GM03348 (cell line): Measurements from ENCODE around the gene CXCR4.

Source experiments
- DNase-seq: peaks from one replicate; pipeline ENCODE4 v3.0.0; 2012; ENCODE audit warnings: low spot score

The CXCR4 gene

DNA sequence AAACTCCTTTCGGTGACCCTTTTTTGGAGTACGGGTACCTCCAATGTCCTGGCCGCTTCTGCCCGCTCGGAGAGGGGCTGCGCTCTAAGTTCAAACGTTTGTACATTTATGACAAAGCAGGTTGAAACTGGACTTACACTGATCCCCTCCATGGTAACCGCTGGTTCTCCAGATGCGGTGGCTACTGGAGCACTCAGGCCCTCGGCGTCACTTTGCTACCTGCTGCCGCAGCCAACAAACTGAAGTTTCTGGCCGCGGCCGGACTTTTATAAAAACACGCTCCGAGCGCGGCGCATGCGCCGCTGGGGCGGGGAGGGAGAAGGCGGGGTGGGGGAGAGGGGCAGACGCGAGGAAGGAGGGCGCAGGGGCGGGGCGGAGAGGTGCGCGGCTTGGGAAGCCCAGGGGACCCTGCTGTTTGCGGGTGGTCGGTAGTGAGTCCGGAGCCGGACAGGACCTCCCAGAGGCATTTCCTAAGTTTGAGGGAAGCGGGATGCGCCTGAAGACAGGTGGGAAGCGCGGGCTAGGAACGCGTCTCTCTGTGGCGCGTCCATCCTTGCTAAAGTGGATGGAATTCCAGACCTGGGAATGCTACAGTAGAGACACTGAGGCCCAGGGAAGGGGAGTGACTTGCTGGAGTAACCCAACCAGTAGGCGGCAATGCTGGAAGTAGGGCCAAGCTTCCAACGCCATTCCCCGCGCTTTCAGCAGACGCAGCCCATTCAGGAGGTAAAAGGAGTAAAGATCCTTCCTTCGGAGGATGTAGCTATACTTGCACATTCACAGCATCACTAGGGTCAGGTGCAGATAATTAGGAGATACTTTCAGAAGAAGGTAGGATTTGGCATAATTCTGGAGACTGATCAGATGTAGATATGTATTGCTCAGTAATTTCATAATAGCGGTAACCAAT is at the start of gene CXCR4:
CXCR4 (minus strand) TSS at position 241 of the 910 bp plus-strand sequence; CDS start at position 152, 89 bp downstream.
- DNase-seq = peak; percentile 53

DNA sequence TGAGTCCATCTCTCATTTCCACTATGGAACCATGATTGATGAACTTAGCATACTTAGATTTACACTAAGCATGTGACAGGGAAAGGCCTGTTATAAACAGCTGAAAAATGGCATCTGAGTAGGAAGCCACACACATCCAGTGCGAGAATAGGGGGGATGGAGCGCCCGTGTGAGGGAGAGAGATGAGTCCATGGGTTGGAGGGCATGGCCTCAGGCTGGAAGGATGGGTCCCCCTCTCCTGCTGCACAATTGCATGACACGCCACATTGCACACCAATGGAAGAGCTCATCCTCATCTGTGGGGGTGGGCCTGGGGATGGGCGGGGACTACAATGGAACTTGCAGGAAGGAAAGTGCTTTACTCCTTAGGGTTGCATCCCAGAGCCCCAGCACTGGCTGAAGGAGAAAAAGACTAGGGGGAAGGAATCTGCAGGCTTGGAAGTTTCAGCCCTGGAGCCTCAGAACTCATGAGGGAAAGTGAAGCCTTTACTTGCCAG is 46.4 kb upstream of the CXCR4 start:
- DNase-seq = no peak

DNA sequence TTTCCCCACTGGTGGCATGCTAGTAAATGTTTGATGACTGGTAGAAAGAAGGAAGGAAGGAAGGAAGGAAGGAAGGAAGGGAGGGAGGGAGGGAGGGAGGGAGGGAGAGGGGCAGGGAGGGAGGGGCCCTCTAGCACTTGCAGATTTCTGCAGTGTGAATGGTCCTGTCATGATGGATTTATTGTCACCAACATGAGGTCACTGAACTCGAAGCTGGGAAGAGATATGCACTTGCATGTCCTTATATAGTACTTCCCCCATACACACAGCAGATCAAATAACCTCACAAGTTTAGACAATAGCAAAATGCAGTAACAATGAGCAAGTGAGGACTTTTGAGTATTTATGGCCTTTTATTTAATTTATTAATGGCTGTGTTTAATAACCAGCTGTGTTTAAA is 44.5 kb upstream of the CXCR4 start:
- no peak for DNase-seq

DNA sequence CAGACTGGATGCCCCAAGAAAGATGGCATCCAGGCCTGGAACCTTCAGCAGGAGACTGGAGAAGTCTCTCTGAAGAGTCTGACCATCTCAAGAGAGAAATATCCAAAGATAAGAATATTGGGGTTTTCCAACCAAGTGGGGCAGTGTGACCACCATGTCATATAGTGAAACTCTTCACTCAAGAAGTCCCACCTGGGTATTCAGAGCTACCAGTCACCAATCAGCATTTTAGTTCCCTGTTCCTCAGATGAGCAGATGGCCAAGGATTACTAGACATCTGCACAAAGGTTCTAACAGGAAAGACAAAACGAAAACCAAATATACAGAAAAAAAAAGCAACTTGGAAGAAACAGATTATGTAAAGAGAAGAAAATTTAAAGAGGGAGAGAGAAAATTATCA is 38.5 kb upstream of the CXCR4 start:
- no peak for DNase-seq

DNA sequence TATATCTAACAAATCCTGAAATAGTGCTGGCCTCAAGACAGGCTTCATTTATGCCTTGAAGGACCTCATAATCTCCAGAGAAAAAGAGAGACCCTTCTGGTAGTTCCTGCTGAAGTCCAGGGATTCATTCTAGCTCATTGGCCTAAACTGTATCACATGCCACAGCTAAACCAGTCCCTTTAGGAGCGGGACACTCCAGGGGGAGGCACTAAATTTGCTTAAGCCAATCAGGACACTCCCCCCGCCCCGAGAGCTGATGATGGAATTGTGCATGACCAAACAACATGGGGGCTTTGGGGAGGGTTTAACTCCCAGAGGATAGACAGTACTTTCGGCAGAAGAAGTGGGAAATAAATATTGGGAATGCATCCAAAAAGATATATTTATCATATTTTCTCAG is 36.4 kb upstream of the CXCR4 start:
- no peak for DNase-seq

DNA sequence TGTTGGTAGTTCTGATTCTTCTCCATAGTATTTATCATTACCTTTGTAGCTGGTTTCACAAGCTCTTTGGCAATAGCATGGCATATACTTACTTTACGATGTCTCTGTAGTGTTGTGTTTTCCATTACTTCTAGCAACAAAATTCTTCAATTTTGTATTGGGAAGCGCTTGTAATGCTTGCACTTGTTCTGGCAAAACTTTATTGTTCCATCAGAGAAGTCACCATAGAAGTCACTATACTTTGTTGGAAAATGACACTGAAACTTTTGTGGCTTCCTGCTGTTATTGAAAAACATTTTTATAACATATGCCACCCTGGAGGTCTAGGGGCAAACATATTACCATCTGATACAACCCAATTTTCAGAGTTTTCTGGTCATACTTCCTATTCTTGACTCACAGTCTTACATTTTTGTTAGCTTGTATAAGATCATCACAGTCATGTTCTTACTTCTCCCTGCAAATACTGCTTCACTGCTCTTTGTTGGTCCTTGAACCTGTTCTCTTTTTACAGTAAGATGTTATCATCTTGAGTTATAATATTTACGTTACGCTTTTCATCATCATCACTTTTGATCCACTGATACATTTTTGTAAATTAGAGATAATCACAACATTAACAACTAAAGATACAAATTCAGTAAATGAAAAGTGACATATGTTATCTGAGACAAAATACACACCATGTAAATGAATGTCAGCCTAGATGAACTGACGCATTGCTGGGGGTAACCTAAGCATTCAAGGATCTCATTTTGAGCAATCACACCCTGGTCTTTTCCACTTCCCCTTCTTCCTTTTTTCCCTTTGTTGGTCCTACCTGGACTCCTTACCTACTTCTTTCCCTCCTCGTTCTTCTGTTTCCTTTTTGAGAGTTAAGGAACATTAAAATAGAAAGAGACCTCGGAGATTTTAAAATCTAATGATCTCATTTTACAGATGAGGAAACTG is 33.3 kb upstream of the CXCR4 start:
- no peak for DNase-seq

DNA sequence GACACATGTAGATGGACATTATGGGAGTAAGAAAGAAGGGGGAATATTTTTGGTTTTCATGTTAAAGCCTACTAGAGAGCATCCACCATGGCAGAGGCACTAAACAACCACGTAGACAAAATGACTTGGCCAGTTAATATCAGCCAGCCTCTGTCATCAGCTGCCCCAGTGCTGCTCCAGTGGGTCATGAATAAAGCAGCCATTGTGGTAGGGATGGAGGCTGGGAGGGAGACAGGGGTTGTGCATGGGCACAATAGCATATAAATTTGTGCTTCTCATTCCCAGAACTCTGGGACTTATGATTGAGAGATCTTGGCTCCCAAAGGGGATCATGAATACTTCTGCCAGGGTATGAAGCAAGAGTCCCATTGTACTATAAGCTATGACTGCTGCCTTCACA is 31.1 kb upstream of the CXCR4 start:
- DNase-seq = no peak

DNA sequence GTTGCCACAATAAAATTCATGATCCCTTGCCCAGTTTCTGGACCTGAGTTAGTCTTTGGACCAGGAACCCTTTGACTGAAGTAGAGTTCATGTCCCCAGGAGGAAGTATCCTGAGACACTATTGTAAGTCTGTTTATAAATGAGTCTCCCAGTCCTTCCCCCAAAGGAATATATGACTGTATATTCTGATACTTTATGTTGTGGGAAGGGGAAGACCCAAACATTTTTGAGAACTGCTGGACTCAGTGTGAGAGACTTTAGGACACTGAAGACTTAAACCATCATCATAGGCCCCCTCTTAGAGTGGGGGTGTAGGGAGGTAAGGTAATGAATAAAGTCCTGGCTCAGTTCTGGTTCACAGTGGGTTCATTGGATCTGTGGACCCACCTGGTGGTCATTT is 28.6 kb upstream of the CXCR4 start:
- no peak for DNase-seq

DNA sequence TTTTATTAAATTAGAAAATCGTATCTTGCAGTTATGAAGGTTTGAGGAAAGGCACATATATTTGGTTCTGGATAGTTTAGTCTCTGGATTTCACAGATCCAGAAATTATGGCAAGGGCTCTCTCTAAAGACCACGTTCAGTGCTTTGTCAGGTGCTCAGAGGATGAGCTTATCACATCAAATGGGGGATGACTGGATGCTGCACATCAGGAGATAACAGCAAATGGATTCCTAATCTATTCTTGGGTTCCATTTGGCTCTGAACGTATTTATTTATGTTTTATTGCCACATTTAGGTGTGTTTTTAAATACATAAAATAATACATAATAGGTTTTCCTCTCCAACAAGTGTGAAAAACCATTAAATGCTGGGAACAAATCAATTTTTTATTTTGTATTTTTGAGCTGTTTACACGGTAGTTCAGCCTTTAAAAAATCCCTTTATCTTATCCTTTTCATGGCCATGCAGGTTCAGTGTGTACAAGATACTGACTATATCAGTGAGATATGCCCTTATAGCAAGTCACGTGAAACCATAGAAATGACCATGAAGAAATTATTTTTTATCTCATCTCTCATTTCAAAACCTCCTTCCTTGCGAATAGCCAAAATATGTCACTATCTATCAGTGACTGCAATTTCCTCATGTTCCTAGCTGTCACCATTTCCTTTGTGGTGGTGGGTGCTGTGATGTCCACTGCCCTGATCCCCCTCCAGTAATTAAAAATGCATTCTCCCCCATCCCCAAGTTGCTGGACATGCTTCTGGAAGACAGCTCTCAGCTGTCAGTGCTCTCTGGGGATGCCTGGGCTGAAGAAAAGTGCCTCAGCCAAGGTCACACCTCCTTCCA is 25.9 kb upstream of the CXCR4 start:
- no peak for DNase-seq

DNA sequence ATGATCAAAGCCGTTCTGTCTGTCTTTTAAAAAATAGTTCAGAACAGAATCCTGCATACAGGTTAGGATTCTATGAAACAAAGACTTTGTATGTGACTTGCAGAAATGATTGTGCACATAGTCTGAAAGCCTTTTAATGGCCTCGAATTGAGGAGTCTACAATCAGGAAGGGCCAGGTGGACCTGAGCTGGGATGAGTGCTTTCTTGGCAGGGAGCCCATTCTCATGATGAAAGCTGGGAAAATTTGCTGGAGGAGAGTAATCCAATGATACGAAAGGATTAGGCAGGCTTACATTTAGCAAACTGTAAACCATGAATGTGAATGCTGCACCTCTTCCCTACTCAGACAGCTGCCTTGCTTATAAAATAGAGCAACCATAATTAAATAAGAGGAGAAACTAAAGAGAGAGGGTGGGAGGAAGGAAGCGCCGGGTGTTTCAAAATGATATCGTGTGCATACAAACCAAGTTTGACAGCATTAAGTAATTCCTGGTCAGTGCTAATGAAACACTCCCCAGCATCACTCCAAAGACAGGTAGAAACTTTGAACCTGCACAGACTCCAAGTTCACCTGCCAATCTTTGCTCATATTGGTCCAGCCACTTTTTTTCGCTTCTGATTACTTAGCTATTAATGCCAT is 23.7 kb upstream of the CXCR4 start:
- no peak for DNase-seq

GRCh38 chr2:136139631-136140030 is 21.7 kb upstream of the CXCR4 start:
- DNase-seq = no peak

GRCh38 chr2:136137982-136138381 is 20.0 kb upstream of the CXCR4 start:
- DNase-seq = no peak

GRCh38 chr2:136136931-136137330 is 19.0 kb upstream of the CXCR4 start:
- no peak for DNase-seq

DNA sequence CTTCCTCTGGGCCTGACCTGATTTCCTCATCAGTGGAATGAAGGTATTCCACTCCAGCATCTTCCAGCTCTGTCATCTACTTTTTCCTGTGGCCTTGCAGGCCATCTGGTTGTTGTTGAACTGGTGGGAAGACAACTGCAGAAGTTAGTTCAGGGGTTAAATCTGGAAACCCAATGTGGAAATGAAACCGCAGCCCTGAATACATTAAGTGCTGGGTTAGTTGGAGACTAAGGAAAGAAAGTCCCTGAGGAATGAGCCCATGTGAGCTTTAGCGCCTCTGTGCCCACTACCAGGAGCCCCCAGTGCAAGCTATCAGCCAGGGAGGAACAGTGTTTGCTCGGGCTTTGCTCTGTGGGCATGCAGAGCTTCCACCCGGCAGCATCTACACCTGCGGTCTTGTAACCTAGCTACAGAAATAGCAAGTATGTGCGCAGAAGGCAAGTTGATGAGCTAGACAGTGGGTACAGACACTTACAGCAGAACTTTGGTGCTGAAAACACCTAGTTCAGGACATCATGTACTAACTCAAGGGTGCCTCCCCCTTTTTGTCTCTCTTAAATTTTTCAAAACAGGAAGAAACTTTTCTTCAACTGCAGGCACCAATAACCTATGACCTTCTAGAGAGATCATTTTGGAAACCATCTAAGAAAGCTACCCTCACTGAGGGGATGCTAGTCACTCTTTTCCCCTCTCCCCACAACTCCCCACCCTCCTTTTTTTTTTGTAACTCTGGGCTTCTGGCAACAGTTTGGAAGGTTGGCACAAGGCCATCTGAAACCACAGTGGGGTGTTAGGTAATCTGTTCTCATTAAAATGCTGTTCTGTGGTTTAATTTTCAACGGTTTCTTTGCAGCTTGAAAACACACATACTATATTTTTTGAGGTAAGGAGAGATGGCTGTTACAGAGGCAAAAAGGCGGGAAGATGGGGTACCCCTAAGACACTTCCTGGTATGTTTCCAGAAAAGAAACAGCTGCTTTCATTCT is 18.3 kb upstream of the CXCR4 start:
- no peak for DNase-seq

- DNase-seq = no peak
Observed at GRCh38 chr2:136135462-136135861, 17.5 kb upstream of the CXCR4 start.

DNA sequence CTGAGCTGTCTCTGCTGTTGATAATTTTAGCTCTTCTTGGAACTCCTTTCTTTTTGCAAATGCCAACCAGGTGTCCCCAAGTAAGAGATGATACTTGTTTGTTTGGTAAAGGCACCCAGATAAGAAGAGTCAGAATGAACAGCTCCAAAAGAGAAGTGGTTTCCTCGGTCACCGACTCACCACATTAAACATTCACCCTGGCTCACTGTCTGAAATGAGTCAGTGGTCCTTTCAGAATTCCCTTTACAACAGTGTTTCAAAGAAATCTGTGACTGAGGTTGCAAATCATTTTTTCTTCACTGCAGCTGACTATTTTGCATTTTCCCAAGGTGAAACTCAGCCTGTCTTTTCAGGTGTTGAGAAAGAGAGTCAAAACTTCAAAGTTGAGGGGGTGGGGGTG is 16.2 kb upstream of the CXCR4 start:
- DNase-seq = no peak

DNA sequence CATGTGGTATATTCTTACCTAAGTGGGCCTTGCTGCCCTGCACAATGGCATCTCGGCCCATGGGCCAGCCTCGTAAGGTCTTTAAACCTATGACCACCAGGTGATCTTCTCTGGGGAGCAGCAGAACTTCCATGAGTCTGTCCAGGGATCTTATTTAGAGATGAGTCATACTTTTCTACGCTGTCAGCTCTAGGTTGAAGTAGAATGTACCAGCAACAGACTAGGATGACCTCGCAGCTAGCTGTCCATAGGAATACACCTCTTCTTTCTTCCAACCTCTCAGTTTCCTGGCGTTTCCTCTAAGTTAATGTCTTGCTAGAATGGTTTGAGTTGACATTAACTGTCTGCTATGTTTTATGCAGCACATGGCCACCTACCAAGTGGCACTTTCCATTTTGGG is 15.6 kb upstream of the CXCR4 start:
- no peak for DNase-seq

- no peak for DNase-seq
Observed at GRCh38 chr2:136133176-136133575, 15.2 kb upstream of the CXCR4 start.

DNA sequence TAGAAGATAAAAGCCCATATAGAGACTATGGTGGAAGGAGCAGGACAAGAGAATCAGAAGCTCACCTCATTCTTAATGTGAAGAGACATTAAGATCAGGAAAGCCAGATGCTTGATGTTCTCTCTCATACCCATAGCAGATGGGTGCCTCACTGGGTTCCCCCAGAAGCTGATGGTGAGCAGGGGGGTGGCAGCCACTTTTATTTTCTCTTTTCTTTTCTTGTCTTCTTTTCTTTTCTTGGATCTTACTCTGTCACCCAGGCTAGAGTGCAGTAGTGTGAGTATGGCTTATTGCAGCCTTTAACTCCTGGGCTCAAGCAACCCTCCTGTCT is 14.8 kb upstream of the CXCR4 start:
- no peak for DNase-seq
